HEK293 (cell line): ENCODE measurements around the gene DCTN3.

Source experiments
- CTCF ChIA-PET: fragments of 350-600 bp; formaldehyde crosslinking; extraction: SDS; loops from one replicate; lab custom pipeline; 2021; ENCODE audit warnings: antibody characterized with exemption; lab: Yijun Ruan, JAX
- POLR2A ChIA-PET: fragments of 300-600 bp; formaldehyde crosslinking; extraction: SDS; loops from one replicate; lab custom pipeline; 2020; ENCODE audit warnings: antibody characterized with exemption, inconsistent platforms; lab: Yijun Ruan, JAX
- H3K27ac ChIP-seq: fragments of 200-500 bp; sonication (Bioruptor generic); 2 replicates; pipeline ENCODE4 v1.5.1; 2014; ENCODE audit warnings: low read depth, low read length, control low read depth, inconsistent platforms; ENCODE audit errors: extremely low read depth
- H3K36me3 ChIP-seq, 2 experiments: fragments of 200-500 bp in 1 of 2; sonication (Bioruptor generic) in 1 of 2; 1 replicate in 1 of 2; 2 replicates in 1 of 2; pipeline ENCODE4 v1.5.1; 2014 to 2017; ENCODE audit warnings: inconsistent platforms in 2 of 2, low read length in 2 of 2; ENCODE audit not compliant: control insufficient read depth in 2 of 2, insufficient read depth in 1 of 2
- H3K4me1 ChIP-seq: fragments of 200-500 bp; sonication (Bioruptor generic); 2 replicates; pipeline ENCODE4 v1.5.1; 2014; ENCODE audit warnings: mild to moderate bottlenecking, low read length, inconsistent platforms; ENCODE audit not compliant: control insufficient read depth, insufficient read depth
- H3K4me3 ChIP-seq: 2 replicates; pipeline ENCODE4 v1.5.1; 2011; ENCODE audit warnings: low read depth, mild to moderate bottlenecking, control low read depth, low read length, moderate library complexity
- H3K9me3 ChIP-seq: fragments of 200-500 bp; sonication (Bioruptor generic); 2 replicates; pipeline ENCODE4 v1.5.1; 2014; ENCODE audit warnings: low read depth, low read length, inconsistent platforms; ENCODE audit not compliant: control insufficient read depth, insufficient read depth
- KLF7 ChIP-seq: fragments of 450-650 bp; formaldehyde crosslinking; IDR thresholded peaks from 2 replicates; pipeline ENCODE4 v1.5.1; 2016; ENCODE audit warnings: missing biosample characterization, missing genetic modification characterization, borderline replicate concordance
- SP2 ChIP-seq: fragments of 450-650 bp; formaldehyde crosslinking; IDR thresholded peaks from 2 replicates; pipeline ENCODE4 v1.5.1; 2016; ENCODE audit warnings: missing biosample characterization, missing genetic modification characterization
- ZNF10 ChIP-seq: fragments of 450-650 bp; formaldehyde crosslinking; IDR thresholded peaks from 2 replicates; pipeline ENCODE4 v1.5.1; 2017; ENCODE audit warnings: missing biosample characterization, missing genetic modification characterization
- ZNF184 ChIP-seq: fragments of 450-650 bp; IDR thresholded peaks from 2 replicates; pipeline ENCODE4 v1.5.1; 2018; ENCODE audit warnings: missing biosample characterization, mild to moderate bottlenecking, missing genetic modification characterization
- ZNF521 ChIP-seq: fragments of 450-650 bp; formaldehyde crosslinking; IDR thresholded peaks from 2 replicates; pipeline ENCODE4 v1.5.1; 2017; ENCODE audit warnings: missing biosample characterization, mild to moderate bottlenecking, missing genetic modification characterization
- ZNF548 ChIP-seq: fragments of 450-650 bp; formaldehyde crosslinking; IDR thresholded peaks from 2 replicates; pipeline ENCODE4 v1.5.1; 2016; ENCODE audit warnings: missing biosample characterization, missing genetic modification characterization
- TF ChIP-seq, protein P1 (sequence below): fragments of 450-650 bp; formaldehyde crosslinking; IDR thresholded peaks from 2 replicates; pipeline ENCODE4 v1.5.1; 2017; ENCODE audit warnings: missing biosample characterization, missing genetic modification characterization
- TF ChIP-seq, protein P2 (sequence below): fragments of 450-650 bp; formaldehyde crosslinking; IDR thresholded peaks from 2 replicates; pipeline ENCODE4 v1.5.1; 2016; ENCODE audit warnings: missing biosample characterization, missing genetic modification characterization
- TF ChIP-seq, protein P3 (sequence below): fragments of 450-650 bp; formaldehyde crosslinking; IDR thresholded peaks from 2 replicates; pipeline ENCODE4 v1.5.1; 2016; ENCODE audit warnings: missing biosample characterization, missing genetic modification characterization
- TF ChIP-seq, protein P4 (sequence below): fragments of 450-650 bp; formaldehyde crosslinking; IDR thresholded peaks from 2 replicates; pipeline ENCODE4 v1.5.1; 2016; ENCODE audit warnings: missing biosample characterization, missing genetic modification characterization
- TF ChIP-seq, protein P5 (sequence below): fragments of 450-650 bp; formaldehyde crosslinking; IDR thresholded peaks from 2 replicates; pipeline ENCODE4 v1.5.1; 2016; ENCODE audit warnings: missing biosample characterization, missing genetic modification characterization

The DCTN3 gene

DNA sequence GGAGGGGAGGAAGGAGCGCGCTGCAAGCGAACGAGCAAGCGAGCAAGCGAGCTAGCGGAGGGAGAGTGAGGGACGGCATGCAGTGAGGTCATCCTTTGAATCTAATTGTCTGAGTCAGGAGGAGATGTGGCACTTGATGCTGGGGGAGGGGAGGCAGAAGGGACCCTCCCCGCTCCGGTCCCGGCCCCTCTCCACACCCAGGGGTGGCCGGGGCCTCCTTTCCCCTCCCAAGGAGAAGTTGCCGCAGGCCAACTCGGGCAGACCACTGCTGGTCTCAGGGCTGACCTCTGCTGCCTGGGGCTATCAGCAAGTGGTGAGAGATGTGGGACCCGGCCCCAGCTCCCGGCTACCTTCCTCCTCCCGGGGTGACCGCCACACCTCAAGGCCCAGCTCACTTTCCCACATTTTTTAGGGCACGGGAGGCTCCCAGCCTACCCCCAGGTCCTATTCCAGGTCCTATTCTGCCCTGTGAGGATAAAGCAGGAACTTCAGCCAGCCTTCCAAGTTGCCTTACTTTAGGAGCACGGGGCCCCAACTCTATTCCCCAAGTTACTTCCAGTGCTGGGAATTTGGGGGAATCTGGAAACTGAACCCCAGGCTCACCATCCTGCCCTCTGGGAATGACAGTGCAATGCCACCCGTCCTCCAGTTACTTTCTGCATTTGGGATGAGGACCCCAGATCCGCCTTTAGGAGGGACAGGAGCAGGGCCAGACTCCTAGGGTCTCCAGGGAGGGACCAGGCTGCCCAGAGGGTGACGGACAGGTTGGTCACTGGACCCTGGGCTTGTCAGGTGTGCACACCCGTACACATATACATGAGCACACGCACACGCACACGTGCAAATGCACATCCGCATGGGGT lies 41.8 kb downstream of the DCTN3 start:
- TF ChIP-seq ZNF184 (tag by site-specific recombination) (no peak), SP2 (tag by site-specific recombination) (peak; percentile 16; the same call in 1 of the 2 replicates), ZNF548 (tag by site-specific recombination) (no peak)
- TF ChIP-seq, protein P1, sequence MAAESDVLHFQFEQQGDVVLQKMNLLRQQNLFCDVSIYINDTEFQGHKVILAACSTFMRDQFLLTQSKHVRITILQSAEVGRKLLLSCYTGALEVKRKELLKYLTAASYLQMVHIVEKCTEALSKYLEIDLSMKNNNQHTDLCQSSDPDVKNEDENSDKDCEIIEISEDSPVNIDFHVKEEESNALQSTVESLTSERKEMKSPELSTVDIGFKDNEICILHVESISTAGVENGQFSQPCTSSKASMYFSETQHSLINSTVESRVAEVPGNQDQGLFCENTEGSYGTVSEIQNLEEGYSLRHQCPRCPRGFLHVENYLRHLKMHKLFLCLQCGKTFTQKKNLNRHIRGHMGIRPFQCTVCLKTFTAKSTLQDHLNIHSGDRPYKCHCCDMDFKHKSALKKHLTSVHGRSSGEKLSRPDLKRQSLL: no peak
- TF ChIP-seq, protein P2, sequence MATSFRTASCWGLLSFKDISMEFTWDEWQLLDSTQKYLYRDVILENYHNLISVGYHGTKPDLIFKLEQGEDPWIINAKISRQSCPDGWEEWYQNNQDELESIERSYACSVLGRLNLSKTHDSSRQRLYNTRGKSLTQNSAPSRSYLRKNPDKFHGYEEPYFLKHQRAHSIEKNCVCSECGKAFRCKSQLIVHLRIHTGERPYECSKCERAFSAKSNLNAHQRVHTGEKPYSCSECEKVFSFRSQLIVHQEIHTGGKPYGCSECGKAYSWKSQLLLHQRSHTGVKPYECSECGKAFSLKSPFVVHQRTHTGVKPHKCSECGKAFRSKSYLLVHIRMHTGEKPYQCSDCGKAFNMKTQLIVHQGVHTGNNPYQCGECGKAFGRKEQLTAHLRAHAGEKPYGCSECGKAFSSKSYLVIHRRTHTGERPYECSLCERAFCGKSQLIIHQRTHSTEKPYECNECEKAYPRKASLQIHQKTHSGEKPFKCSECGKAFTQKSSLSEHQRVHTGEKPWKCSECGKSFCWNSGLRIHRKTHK (tag by site-specific recombination): no peak
- TF ChIP-seq, protein P3, sequence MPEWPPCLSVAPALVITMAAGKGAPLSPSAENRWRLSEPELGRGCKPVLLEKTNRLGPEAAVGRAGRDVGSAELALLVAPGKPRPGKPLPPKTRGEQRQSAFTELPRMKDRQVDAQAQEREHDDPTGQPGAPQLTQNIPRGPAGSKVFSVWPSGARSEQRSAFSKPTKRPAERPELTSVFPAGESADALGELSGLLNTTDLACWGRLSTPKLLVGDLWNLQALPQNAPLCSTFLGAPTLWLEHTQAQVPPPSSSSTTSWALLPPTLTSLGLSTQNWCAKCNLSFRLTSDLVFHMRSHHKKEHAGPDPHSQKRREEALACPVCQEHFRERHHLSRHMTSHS (tag by site-specific recombination): no peak
- Histone ChIP-seq H3K36me3 (no peaks in the 10 kb centered on the region), H3K4me1 (no peaks in the 10 kb centered on the region), H3K27ac (no peak overlapping the region), H3K4me3 (no peak overlapping the region), H3K9me3 (no peaks in the 10 kb centered on the region)
- CTCF ChIA-PET: interaction anchor here (0.5 to 5.3 kb wide), 8 partner anchors 7 to 589 kb away, joined by 3 to 40 read pairs (median 4); no protein-coding TSS in a partner anchor
- POLR2A ChIA-PET: interaction anchor here (0.7 to 1.2 kb wide), 2 partner anchors 10 to 78 kb away, joined by 3 to 4 read pairs; no protein-coding TSS in a partner anchor

DNA sequence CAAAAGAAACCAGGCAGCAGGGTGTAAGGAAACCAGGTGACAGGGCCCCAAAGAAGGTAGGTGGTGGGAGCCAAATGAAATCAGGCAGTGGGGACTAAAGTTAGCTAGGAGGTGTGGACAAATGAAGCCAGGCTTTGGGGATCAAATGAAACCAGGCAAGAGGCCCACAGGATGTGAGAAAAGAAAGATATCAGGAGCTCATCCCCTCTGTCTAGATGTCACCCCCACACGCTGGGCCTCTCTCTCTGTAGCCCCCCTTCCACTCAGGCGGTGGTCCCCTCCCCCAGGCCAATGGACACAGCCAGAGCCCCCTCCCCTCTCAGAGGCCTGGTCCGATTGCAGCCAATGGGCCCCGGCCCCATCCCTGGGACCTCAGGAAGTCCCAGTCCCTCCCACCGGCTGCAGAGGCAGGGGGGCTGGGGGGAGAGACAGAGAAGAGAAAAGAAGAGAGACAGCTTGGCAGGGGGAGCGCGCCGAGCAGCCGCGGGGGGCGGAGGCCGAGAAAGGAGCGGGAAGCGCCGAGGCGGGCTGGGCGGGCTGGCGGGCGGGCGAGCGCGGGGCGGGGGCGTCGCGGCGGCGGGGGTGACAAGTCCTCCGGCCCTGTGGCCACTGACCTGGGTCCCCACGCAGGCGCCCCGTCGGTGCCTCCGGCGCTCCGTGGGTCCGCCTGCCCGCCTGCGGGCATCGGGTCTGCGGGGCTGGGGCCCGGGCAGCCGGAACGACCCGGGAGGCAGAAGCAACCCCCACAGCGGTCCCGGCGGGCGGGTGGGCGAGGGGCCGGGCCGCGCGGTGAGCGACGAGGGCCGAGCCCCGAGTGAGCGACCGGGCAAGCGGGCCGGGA lies 42.7 kb downstream of the DCTN3 start:
- ChIA-PET POLR2A (interaction anchor here (0.7 kb wide), 1 partner anchor 11 kb away, joined by 3 read pairs; no protein-coding TSS in a partner anchor), CTCF (interaction anchor here (0.6 to 4.3 kb wide), 6 partner anchors 14 to 588 kb away, joined by 3 to 18 read pairs (median 9); no protein-coding TSS in a partner anchor)
- Histone ChIP-seq H3K4me3 (no peak overlapping the region), H3K27ac (no peak overlapping the region), H3K9me3 (no peaks in the 10 kb centered on the region), H3K36me3 (no peaks in the 10 kb centered on the region), H3K4me1 (no peaks in the 10 kb centered on the region)
- TF ChIP-seq KLF7 (tag by site-specific recombination): no peak
- TF ChIP-seq, protein P4, sequence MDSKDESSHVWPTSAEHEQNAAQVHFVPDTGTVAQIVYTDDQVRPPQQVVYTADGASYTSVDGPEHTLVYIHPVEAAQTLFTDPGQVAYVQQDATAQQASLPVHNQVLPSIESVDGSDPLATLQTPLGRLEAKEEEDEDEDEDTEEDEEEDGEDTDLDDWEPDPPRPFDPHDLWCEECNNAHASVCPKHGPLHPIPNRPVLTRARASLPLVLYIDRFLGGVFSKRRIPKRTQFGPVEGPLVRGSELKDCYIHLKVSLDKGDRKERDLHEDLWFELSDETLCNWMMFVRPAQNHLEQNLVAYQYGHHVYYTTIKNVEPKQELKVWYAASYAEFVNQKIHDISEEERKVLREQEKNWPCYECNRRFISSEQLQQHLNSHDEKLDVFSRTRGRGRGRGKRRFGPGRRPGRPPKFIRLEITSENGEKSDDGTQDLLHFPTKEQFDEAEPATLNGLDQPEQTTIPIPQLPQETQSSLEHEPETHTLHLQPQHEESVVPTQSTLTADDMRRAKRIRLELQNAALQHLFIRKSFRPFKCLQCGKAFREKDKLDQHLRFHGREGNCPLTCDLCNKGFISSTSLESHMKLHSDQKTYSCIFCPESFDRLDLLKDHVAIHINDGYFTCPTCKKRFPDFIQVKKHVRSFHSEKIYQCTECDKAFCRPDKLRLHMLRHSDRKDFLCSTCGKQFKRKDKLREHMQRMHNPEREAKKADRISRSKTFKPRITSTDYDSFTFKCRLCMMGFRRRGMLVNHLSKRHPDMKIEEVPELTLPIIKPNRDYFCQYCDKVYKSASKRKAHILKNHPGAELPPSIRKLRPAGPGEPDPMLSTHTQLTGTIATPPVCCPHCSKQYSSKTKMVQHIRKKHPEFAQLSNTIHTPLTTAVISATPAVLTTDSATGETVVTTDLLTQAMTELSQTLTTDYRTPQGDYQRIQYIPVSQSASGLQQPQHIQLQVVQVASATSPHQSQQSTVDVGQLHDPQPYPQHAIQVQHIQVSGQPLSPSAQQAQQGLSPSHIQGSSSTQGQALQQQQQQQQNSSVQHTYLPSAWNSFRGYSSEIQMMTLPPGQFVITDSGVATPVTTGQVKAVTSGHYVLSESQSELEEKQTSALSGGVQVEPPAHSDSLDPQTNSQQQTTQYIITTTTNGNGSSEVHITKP (tag by site-specific recombination): no peak
- TF ChIP-seq ZNF10 (tag by site-specific recombination): no peak
- TF ChIP-seq ZNF521 (tag by site-specific recombination): no peak
- TF ChIP-seq, protein P5, sequence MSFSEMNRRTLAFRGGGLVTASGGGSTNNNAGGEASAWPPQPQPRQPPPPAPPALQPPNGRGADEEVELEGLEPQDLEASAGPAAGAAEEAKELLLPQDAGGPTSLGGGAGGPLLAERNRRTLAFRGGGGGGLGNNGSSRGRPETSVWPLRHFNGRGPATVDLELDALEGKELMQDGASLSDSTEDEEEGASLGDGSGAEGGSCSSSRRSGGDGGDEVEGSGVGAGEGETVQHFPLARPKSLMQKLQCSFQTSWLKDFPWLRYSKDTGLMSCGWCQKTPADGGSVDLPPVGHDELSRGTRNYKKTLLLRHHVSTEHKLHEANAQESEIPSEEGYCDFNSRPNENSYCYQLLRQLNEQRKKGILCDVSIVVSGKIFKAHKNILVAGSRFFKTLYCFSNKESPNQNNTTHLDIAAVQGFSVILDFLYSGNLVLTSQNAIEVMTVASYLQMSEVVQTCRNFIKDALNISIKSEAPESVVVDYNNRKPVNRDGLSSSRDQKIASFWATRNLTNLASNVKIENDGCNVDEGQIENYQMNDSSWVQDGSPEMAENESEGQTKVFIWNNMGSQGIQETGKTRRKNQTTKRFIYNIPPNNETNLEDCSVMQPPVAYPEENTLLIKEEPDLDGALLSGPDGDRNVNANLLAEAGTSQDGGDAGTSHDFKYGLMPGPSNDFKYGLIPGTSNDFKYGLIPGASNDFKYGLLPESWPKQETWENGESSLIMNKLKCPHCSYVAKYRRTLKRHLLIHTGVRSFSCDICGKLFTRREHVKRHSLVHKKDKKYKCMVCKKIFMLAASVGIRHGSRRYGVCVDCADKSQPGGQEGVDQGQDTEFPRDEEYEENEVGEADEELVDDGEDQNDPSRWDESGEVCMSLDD (tag by site-specific recombination): no peak
